Stimulated activated CD4-positive, alpha-beta T cell treated with anti-CD3 and anti-CD28 coated beads, Interleukin-15, amount 100 ng/mL, for 24 hours (primary cell): ENCODE data around the gene C16orf89.
"Not testable (repeated sequence)": the region's sequence is repeated elsewhere in the genome, so short reads cannot be mapped to it uniquely, and the experiment has no call there.

Experiments
- DNase-seq: peaks from one replicate; pipeline ENCODE4 v3.0.0-alpha.2; 2020

Gene C16orf89

DNA sequence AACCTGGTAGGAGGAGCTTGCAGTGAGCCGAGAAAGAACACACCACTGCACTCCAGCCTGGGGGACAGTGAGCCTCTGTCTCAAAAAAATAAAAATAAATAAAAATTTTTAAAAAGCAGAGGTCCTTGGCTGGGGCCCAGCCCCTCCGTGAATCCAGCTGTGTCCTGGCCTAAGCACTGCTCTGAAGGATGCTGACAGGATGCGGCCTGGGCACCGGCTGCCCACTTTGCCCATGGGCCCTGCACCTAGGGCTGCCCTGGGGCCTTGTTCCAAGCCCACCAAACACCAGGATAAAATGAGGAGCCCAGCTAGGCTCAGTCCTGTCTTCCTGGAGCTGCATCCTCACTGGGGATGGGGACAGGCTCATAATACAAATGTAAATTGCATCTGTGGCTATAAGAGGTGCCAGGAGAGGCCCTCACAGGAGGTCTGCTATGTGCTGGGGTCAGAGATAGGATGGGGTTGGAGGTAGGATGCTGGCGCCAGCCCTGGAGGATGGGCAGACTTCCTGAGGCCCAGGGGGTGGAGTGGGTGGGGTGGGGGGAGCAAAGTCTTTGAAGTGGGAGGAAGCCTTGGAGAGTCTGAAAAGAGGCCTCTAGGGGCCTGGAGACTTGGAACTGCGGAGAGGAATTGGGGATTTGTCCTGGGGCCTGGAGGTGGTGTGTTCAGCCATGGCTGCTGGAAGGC, 6.2 kb downstream of the C16orf89 start:
- no peak for DNase-seq

DNA sequence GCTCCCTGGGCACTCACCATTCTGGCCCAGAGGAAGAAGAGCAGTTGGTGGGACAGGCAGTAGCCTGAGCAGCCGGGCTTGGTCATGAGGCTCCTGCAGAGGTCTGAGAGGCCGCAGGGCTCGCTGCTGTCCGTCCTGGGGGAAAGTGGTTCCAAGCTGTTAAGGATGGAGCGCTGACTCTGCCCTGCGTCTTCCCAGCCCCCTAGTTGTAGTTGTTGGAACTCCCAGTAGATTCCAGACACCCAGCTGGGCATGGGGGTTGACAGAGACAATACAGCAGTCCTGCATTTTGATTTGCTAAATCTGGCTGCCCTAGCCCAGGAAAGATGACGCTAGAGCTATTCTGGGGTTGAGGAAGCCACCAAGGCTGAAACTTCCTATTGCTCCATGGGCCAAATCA, 7.3 kb downstream of the C16orf89 start:
- no peak for DNase-seq

DNA sequence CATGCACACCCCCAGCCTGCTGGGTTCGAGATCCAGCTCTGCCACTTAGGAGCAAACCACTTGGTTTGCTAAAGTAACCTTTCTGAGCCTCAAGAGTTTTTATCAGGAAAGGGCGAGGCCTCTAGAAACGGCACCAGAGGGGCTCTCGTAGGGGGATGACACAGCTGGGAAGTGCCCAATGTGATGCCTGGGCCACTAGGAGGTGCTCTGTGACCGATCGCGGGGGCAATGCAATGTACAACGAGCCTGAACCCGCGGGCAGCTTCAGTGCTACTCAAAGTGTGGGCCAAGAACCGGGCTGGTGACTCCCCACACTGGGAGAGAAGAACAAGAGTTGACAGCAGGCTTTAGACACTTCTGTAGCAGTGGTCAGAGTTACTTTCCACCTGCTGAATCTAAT, 9.4 kb downstream of the C16orf89 start:
- DNase-seq, result peak; percentile 66

- no peak for DNase-seq
Observed at GRCh38 chr16:5054876-5055865, 10.6 kb downstream of the C16orf89 start.

DNA sequence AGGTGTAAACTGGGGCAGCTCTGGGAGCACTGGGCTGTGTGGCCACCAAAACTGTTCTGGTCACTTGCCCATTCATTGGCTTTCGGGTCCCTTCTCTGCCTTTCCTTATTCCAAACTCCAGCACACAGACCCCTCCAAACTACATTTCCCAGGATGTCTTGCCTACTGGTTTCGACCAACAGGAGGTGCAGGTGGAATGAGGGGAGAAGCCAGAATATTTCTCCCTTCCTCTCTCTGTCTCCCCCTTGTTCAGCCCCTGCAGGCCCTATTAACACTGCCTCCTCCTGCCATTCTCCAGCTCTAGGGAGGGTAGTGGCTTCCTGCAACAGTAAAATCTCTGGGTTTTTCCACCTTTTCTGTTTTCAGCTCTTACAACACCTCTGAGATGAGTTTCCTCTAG, 18.8 kb downstream of the C16orf89 start:
- no peak for DNase-seq

- DNase-seq, result no peak
Observed at GRCh38 chr16:5045499-5046115, 20.1 kb downstream of the C16orf89 start.

GRCh38 chr16:5044581-5044980, 21.2 kb downstream of the C16orf89 start:
- DNase-seq, result not testable (repeated sequence)

- DNase-seq, result no peak
Observed at GRCh38 chr16:5044011-5044540, 21.7 kb downstream of the C16orf89 start.

- no peak for DNase-seq
Observed at GRCh38 chr16:5042574-5043171, 23.1 kb downstream of the C16orf89 start.

- no peak for DNase-seq
Observed at GRCh38 chr16:5041600-5042133, 24.1 kb downstream of the C16orf89 start.

DNA sequence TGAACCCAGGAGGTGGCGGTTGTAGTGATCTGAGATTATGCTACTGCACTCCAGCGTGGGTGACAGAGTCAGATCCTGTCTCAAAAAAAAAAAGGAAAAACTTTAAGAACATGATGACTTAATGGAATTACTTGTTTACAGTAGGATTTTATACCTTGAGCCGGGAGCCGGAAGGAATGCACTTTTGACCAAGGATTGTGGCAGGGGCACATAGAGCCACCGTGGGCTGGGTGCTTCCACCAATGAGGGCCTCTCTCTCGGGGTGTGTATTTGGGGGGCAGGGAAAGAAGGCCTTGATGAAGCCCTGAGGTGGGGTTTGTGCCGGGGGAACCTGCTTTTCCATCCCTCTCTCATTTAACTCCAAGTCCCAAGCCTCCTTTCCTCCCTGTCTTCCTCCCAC, 25.3 kb downstream of the C16orf89 start:
- no peak for DNase-seq

- DNase-seq, result no peak
Observed at GRCh38 chr16:5036228-5037156, 29.3 kb downstream of the C16orf89 start.

DNA sequence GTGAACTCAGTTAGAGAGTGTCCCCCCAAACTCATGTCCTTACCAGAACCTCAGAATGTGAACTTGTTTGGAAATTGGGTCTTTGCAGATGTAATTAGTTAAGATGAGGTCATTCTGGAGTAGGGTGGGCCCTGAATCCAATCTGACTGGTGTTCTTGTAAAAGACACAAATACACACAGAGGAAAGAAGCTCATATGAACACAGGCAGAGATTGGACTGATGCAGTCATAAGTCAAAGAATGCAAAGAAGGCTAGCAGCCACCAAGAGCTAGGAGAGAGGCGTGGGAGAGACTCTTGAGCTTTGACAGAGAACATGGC, 29.9 kb downstream of the C16orf89 start:
- no peak for DNase-seq

- no peak for DNase-seq
Observed at GRCh38 chr16:5034167-5034523, 31.6 kb downstream of the C16orf89 start.

GRCh38 chr16:5033256-5034166, 32.2 kb downstream of the C16orf89 start, which contains the start of gene NAGPA:
Gene NAGPA, minus strand, starts transcription at chr16:5033935. Its CDS starts 21 bp downstream, at chr16:5033914.
- peak; percentile 88 for DNase-seq

DNA sequence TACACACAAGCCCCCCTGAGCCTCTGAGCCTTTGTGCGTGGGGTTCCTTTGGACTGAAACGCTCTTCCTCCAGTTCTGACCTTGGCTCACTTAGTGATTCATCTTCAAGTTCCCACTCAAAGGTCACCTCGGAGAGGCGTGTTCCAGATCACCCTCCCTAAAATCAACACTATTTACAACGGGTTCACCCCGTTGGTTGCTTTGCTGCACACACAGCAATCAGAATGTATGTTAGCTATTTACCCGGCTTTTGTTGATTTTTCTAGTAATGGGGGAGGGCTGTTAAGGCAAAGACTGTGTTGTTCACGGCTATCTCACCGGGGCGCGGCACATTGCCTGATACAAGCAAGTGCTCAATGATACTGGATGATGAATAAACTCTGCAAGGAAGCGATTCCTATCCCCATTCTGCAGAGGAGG, 33.0 kb downstream of the C16orf89 start:
- peak; percentile 6 for DNase-seq

GRCh38 chr16:5031601-5032000, 34.2 kb downstream of the C16orf89 start:
- DNase-seq, result no peak

DNA sequence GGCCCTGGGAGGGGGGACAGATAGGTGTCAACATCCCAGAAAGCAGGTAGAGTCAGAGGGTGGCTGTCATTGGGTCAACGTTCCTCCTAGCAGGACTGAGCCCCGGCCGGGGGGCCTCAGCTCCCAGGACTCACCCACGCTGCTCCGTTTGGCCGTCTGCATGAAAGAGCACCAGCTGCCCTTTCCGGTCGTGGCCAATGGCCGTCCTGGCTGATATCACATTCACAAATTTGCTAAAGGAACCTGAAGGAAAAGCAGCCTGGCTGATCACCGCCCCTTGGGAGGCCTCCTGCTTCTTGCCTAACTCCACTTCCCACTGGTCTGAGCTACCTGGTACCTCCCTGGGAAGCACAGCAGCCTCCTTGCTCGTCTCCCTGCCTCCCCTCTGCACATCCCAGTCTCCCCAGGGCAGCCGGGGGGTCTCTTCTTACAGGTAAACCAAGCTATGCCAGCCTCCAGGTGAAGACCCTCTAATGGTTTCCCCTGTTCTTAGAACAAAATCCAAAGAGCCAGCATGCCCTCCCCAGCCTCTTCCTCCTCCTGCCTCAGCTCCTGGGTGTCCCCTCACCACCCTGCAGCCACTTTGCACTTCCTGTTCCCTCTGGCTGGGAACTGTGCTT, 35.4 kb downstream of the C16orf89 start:
- DNase-seq, result no peak

DNA sequence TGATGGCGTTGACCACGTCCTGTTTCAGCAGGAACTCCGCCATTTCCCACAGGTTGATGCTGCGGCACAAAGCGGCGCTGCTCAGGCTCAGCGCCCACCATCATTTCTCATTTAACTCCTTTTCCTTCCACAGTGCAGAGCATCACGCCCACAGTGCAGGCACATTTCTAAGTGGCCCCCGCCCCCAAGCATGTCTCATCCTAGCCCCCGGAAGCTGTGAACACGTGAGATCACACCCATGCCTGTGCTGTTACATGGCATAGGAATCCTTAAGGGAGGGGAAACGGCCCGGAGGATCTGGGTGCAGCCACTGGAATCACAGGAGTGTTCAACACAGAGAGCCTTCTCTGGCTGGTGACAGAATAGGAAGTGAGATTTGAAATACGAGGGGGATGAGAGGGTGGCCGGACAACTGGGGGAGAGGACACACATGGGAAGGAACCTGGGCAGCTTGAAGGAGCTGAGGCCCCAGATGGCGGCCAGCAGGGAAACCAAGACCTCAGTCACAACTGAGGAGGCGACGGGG, 36.7 kb downstream of the C16orf89 start:
- no peak for DNase-seq
